Cortex of kidney (tissue), 1 donor: ENCODE results near the gene CDC42EP3.

Source experiments
- DNase-seq: peaks from one replicate; lab custom pipeline; 2025; lab: John Stamatoyannopoulos, UW

Gene CDC42EP3

GRCh38 chr2:37636381-37637066 is 34.9 kb downstream of the CDC42EP3 start:
- DNase-seq = no peak

GRCh38 chr2:37635504-37636380 is 35.7 kb downstream of the CDC42EP3 start:
- DNase-seq = no peak

DNA sequence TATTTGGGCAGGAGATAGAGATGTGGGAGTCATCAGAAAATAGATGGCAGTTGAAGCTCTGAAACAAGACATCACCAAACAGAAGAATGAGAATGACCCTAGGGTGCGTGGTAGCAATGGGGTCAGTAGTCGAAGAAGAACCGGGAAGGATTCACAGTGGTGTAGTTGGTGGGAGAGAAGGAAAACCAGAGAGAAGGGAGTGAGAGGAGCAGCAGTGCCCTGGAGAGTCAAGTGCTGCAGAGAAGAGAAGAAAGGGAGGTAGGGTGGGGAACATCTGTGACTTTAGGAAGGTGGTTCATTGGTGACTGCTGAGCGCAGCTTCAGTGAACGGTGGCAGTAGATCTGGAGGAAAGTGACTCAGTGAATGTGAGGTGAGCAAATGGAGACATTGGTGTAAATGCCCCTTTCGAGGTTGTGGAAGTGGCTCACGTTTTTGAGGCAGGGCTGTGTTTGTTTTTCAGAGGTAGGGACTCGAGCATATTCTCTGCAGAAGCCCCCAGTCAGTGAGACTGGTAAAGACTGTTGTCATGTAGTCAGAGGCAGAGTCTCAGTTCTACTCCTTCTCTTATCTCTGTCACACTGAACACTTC is 36.4 kb downstream of the CDC42EP3 start:
- no peak for DNase-seq

- no peak for DNase-seq
Measured at GRCh38 chr2:37633845-37634244, 37.6 kb downstream of the CDC42EP3 start.

GRCh38 chr2:37633234-37633633 is 38.2 kb downstream of the CDC42EP3 start:
- DNase-seq = no peak

DNA sequence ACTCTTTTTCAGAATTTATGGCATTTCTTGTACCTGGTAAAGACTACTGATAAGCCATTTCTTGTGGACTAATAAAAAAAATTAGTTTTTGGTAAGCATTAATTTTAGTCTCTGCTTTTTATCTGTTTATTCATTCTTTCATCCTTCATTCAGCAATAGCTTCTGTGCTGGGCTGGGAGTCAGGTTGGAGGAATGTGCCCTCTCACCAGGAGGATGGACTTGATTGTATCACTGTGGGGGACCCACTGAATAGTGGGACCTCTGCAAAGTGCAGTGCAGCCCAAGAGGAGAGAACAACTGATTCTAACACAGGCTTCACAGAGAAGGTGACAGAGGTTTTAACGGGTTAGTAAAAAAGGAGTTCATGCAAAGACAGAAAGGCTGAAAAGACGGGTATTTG is 39.1 kb downstream of the CDC42EP3 start:
- no peak for DNase-seq

DNA sequence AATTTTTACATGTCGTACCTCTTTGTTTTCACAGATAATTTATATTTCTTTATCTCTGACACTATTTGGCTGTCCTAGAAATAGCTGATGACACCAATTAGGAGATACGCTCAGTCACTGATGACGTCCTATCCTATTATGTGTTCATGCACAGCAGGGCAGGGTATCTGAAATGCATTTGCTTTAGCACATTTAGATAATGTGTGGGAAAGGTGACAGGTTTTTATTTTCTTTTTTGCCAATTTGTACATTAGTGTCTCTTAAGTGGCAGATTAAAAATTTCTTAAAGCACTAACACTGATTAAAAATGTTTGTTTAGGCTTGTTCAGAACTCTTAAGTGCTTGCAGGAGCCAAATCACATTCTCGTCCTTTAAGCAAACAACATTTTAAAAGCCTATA is 39.7 kb downstream of the CDC42EP3 start:
- no peak for DNase-seq

GRCh38 chr2:37631292-37631691 is 40.1 kb downstream of the CDC42EP3 start:
- no peak for DNase-seq

- no peak for DNase-seq
Measured at GRCh38 chr2:37630776-37631175, 40.7 kb downstream of the CDC42EP3 start.

- DNase-seq = no peak
Measured at GRCh38 chr2:37630301-37630700, 41.1 kb downstream of the CDC42EP3 start.

DNA sequence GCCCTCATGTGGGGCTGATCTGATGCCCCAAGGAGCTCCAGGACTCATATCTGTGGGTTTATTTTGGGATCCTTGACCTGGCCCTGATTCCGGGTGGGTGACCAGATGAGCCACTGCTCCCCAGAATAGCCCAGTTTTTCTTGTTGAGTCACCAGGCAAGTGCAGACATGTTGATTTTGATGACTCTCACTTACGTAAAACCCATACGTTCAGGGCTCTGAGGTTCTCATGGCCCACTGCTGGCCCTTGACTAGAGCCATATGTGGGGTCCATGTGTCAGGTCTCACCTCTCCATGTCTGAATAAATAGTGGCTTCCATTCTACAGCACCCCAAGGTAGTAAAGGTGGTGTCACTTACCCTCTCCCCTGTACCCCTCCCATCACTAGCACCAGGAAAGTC is 41.9 kb downstream of the CDC42EP3 start:
- no peak for DNase-seq

- DNase-seq = no peak
Measured at GRCh38 chr2:37627710-37628109, 43.7 kb downstream of the CDC42EP3 start.

GRCh38 chr2:37625796-37626571 is 45.5 kb downstream of the CDC42EP3 start:
- DNase-seq = no peak

- DNase-seq = no peak
Measured at GRCh38 chr2:37625156-37625555, 46.3 kb downstream of the CDC42EP3 start.

- no peak for DNase-seq
Measured at GRCh38 chr2:37623971-37624900, 47.2 kb downstream of the CDC42EP3 start.

GRCh38 chr2:37623406-37623805 is 48.0 kb downstream of the CDC42EP3 start:
- no peak for DNase-seq

GRCh38 chr2:37622450-37623100 is 48.9 kb downstream of the CDC42EP3 start:
- no peak for DNase-seq

- DNase-seq = no peak
Measured at GRCh38 chr2:37621199-37621598, 50.2 kb downstream of the CDC42EP3 start.

- DNase-seq = no peak
Measured at GRCh38 chr2:37619959-37620300, 51.5 kb downstream of the CDC42EP3 start.

- DNase-seq = no peak
Measured at GRCh38 chr2:37619230-37619958, 52.0 kb downstream of the CDC42EP3 start.
